Measurements from ENCODE around the gene GRK2.
A peak's percentile ranks its signal among the peaks of the same experiment; 100 is the strongest.

GRK2 gene

DNA sequence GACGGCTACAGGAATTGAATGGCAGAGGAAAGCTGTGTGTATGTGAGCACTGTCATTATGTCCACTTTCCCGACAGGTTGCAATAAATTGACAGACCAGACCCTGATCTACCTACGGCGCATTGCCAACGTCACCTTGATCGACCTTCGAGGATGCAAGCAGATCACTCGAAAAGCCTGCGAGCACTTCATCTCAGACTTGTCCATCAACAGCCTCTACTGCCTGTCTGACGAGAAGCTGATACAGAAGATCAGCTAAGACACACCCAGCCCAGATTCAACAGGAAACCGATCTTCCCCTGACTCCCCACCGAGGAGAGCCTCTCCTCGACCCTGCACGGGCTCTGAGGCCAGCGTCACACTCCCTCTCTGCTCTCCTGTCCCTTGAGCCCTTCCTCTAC lies 11.5 kb upstream of the GRK2 start:
- no peak for DNase-seq

DNA sequence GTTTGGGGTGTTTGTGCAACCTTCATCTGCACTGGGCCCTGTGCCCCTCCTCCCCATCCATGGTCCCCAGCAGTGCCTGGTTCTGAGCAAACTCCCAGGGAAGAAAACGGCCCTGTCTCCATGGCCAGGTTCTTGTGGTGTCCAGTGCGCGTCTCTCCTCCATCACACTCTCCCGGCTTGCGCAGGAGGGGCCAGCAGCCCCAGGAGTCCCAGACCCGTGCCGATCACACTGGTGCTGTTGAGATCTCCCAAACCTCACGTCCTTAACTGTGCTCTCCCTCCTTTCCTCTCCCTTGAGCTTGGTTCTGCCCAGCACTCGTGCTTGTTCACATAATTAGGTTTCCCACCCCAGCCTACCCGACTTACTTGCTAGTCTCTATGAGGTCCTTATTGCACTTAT lies 10.9 kb upstream of the GRK2 start:
- DNase-seq, result no peak

DNA sequence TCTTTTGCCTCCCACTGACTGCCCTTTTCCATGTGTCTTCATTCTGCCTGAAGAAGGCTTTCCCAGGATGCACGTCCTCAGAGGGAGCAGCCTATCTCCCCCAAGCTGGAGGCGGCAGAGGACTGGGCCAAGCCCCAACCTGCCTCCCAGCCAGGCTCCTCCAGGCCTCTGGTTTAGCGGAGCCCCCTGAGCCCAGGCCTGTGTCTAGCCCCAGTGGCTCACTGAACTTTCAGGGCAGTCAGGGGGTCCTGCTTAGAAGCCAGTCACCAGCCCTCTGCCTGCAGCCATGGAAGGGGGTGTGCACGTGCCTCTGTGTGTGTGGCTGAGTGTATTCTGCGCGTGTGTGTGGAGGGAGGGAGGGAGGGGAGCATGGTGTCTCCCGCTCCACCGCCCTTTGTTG lies 10.4 kb upstream of the GRK2 start:
- no peak for DNase-seq

- no peak for DNase-seq
Measured at GRCh38 chr11:67256477-67257135, 9.7 kb upstream of the GRK2 start.

DNA sequence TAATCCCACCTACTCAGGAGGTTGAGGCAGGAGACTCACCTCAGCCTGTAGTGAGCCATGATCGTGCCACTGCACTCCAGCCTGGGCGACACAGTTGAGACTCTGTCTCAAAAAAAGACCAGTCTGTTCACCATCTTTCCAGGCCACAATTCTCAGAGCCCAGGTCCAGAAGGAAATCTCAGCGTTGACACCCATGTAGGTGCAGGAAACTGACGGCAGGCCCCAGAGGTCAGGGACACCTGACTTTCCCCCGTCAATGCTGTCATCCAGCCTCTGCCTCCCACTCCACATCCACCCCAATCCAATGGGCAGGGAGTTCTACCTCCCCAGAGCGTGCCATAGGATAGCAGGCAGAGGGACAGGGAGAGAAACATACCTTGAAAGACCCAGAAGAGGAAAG lies 5.9 kb upstream of the GRK2 start:
- no peak for DNase-seq

DNA sequence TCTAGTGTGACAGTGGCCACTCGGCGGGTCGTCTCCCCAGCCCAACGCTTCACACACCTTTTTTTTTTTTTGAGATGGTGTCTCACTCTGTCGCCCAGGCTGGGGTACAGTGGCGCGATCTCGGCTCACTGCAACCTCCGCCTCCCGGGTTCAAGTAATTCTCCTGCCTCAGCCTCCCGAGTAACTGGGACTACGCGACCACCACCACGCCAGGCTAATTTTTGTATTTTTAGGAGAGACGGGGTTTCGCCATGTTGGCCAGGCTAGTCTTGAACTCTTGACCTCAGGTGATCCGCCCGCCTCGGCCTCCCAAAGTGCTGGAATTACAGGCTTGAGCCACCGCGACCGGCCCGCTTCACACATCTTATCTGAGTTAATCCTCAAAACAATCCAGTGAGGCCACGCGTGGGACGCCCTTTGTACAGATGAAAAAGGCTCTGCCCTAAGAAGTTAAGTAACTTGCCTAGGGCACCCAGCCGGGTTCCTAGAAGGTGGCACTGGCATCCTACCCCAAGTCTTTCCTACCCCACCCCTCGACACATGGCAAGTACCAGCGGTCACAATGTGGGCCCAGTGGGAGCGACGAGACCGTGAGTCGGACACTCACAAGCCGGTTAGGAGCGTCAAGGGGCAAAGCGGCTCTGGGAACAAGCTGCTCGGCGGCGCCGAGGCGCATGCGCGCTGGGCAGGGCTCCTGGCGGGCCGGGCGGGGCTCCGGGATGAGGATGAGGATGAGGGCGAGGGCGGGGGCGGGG lies 5.2 kb upstream of the GRK2 start:
- peak in 1 of 2 experiments; percentile 78 for DNase-seq

GRCh38 chr11:67261640-67261945 lies 4.7 kb upstream of the GRK2 start:
- DNase-seq, result no peak

GRCh38 chr11:67261946-67262681 lies 4.2 kb upstream of the GRK2 start:
- DNase-seq, result peak in 1 of 2 experiments; percentile 34

DNA sequence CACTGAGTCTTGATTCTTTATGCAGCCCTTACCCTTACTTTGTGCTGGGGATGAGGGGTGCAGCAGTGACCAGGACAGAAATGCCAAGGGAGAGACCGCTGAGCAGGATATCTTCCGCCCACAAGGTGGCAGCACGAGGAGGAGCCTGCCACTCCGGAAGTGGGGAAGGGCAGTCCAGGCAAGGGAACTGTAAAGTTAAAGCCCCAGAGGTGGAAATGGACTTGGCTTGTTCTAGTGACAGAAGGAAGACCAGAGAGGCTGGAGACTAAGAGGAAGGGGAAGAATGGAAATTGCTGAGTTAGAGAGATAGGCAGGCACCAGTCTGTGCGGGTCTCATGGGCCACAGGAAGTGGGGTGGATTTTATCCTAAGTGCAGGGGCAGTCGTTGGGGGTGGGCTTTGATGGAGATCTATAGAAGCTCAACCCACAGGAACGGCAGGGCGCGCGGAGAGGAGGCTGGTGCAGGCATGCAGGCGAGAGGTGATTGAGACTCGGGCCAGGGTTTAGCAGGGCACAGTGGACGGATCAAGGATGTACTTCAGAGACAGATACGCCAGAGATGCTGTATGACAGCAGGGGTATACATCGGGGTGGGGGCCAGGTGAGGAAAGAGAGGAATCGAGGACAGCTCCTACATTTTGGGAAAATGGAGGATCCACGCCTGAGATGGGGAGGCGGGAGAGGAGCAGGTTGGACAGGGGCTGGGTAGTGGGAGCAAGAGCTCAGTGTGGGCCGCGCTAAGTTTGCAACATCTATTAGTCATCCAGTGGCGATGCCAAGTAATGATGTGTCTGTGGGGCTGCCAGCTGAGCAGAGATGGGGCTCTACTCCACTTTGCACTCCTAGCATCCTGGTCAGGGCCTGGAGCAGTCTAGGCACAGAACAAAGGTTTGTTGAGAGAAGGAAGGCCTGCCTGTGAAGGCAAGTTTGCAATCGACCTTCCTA lies 3.3 kb upstream of the GRK2 start:
- DNase-seq, result peak; percentile 67 to 91

- DNase-seq, result no peak
Measured at GRCh38 chr11:67264260-67264659, 2.0 kb upstream of the GRK2 start.

- DNase-seq, result no peak
Measured at GRCh38 chr11:67264877-67265632, 1.2 kb upstream of the GRK2 start.

DNA sequence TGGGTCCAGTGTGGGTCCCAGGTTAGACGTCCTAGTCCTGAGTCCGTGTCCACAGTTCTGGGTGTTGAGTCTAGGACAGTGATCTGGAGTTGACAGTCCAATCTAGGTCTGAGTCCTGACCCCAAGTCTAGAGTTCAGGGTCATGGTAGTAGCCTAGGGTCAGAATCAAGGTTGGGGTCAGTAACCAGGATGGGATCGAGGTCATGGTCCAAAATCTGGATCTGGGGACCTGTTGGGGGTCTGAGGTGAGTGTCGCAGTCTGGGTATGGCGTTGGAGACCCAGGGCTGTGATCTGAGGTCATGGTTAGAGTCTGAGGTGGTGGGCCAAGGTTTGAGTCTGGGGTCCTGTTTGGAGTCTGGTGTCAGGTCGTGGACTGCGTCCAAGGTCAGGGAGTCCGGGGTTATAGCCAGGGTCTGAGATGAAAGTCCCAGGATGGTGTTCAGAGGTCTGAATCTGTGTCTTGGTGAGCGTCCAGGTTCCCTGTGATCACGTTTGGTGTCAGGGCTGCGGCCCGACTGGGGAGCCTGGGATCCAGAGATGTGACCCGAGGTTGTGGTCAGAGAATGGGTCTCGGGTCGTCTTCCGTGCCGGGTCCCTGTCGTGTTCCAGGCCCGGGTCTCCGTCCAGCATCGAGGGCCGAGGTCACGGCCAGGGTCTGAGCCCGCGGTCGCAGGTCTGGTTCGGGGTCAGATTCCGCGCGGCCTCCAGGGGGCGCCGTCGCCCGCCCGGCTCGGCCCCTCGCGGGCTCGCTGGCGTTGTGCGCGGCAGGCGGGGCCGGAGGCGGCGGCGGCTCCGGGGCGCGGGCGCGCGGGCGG lies 432 bp upstream of the GRK2 start:
- DNase-seq, result peak in 1 of 2 experiments; percentile 86

DNA sequence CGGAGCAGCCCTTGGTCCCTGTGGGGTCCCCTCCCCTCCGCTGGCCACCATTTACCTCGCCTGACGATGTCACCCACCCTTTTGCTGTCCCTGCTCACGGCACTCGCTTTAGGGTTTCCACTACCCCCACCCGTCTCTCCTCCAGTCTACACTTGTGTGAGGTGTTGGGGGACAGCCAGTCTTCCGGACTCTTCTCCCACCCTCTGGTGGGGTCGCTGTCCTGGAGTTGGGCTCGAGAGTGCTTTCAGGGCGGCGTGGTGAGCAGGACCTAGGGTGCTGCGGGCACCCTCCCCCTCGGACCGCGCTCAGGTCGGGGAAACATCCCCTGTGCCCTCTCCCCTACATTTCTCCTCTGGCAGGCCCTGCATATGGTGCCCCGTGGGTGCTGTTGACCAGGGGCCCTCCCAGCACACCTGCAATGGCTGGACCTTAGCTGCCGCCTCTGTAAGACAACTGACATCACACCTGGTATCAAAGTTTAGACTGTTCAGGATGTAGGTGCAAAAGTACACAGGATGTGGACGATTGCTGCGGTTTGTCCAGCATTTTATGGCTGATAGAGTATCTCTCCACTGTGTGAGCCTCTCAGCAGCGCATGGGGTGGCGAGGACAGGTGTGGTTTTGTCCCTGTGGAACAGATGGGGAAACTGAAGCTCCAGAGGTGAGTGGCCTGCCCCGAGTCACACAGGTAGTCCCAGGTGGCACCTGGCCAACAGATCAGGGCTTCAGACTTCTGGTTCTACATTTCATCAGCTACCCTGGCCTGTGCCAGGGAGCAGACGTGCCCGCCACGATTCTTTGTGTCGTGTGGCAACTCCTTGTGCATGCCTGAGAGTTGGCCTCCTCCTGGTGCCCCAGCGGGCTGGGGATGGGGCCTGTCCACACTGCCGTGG lies 1.2 kb downstream of the GRK2 start:
- peak in 1 of 2 experiments; percentile 50 for DNase-seq

DNA sequence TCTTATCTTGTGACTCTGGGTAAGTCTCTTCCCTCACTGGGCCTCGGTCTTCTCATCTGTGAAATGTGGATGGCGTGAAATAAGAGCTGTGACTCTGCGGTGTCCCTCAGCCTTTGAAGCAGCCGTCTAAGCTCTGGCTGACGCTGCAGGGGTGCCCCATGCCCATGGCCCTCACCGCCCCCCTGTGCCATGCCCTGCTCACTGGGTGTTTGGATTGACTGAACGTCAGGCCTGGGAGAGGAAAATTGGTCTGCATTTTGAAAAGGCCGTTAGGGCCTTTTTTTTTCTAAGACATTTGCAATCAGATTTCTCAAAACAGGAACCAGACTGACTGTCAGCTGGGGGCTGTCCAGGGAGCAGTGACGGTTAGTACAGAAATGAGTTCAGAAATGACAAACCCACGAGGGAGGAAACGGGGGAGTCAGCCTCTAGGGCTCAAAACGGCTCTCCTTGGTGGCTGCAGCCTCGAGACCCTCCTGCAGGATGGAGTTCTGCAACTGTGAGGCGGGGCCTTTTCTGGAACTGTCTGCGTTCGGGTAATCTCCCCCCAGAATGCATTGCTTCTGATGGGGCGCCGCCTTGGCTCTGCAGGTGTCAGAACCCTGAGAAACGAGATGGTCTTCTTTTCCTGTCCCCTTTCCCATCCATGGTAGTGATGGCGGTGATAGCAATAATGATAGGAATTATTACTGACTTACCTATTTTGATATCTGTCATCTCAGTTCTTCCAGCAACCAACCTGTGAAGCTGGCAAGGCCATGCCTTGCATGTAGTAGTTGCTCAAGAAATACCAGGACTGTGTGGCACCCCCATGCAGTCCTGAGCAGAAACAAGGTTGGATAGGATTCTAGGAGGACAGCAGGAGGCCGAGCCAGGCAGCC lies 2.0 kb downstream of the GRK2 start:
- no peak for DNase-seq

DNA sequence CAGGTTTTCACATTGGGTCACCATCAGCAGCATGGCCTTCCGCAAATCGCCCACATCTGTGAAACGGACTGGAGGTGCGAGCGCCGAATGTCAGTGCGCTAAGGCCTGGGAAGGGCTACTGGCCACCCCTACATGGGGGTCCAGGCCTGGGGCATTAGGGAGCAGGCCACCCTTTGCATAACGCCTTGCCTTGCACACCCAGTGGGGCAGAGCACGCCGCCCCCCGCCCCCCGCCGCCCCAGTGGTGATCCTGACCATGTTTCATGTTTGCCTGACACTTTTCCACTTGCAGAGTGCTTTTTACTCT lies 2.6 kb downstream of the GRK2 start:
- no peak for DNase-seq

GRCh38 chr11:67269401-67270255 lies 3.4 kb downstream of the GRK2 start:
- DNase-seq, result no peak

- no peak for DNase-seq
Measured at GRCh38 chr11:67270256-67271204, 4.3 kb downstream of the GRK2 start.

Data from NCI-H526 (cell line).